HL-60/S4 treated with phorbol 12-myristate 13-acetate at 8.2 ng/mL for 4 days and 3 days (cell line): ENCODE measurements around the gene DNMT1.

Experiments used
- in situ Hi-C: fragments of 300-500 bp; cut with MboI; formaldehyde crosslinking; loops from 2 replicates; pipeline ENCODE4 v1.15.0; 2022; ENCODE audit warnings: low sequenced_read_pairs

Gene DNMT1

GRCh38 chr19:10194500-10195198 lies at the start of gene DNMT1:
Gene DNMT1 (minus strand): TSS chr19:10194953. CDS start chr19:10194899, 54 bp downstream.
- in situ Hi-C loops: no loop called here

- in situ Hi-C loops: loop anchor here (25.0 kb wide), 1 partner anchor 306 kb away; the partner anchor contains the start of gene OLFM2
Observed at GRCh38 chr19:10243606-10244005, 48.9 kb upstream of the DNMT1 start.

DNA sequence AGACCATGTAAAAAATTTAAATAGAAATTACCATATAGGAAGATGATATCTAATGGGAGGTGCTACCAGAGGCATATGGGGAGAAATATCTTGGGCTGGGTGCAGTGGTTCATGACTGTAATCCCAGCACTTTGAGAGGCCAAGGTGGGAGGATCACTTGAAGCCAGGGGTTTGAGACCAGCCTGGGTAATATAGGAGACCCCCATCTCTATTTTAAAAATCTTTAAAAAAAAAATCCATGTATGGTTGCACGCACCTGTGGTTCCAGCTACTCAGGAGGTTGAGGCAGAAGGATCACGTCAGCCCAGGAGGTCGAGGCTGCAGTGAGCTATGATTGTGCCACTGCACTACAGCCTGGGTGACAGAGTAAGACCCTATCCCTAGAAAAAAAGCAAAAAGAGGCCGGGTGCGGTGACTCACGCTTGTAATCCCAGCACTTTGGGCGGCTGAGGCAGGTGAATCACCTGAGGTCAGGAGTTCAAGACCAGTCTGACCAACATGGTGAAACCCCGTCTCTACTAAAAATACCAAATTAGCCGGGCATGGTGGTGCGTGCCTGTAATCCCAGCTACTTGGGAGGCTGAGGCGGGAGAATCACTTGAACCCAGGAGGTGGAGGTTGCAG lies 47.2 kb upstream of the DNMT1 start:
- in situ Hi-C loops: loop anchor here (25.0 kb wide), 1 partner anchor 305 kb away; the partner anchor contains the start of gene OLFM2

DNA sequence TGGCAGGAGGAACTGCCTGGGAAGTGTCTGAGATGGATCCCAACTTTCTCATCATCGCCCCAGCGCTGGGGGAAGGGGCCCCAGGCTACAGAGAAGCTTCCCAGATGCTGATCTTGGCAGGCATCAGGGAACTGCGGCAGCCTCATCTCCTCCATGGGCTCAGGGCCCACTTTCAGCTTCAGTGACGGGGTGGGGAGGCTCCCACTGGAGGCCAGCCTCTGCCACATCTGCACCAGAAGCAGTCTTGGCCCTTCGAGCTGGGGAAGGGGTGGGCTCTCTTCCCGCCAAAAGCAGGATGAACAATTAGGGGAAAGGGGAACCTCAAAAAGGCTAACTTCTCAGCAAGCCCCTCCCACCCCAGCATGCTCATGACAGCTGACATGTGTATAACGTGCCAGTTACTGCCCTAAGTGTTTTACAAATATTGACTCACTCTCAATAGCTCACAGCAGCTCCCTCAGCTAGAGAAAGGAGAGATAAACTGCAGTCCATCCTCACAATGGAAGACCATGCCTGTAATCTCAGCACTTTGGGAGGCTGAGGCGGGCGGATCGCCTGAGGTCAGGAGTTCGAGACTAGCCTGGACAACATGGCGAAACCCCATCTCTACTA lies 43.5 kb upstream of the DNMT1 start:
- in situ Hi-C loops: loop anchor here (25.0 kb wide), 1 partner anchor 301 kb away; the partner anchor contains the start of gene OLFM2

GRCh38 chr19:10237702-10238101 lies 42.9 kb upstream of the DNMT1 start:
- in situ Hi-C loops: loop anchor here (25.0 kb wide), 1 partner anchor 300 kb away; the partner anchor contains the start of gene OLFM2

- in situ Hi-C loops: loop anchor here (25.0 kb wide), 1 partner anchor 298 kb away; the partner anchor contains the start of gene OLFM2
Observed at GRCh38 chr19:10235409-10235808, 40.7 kb upstream of the DNMT1 start.

- in situ Hi-C loops: loop anchor here (25.0 kb wide), 1 partner anchor 298 kb away; the partner anchor contains the start of gene OLFM2
Observed at GRCh38 chr19:10235003-10235402, 40.2 kb upstream of the DNMT1 start.

GRCh38 chr19:10233946-10234345 lies 39.2 kb upstream of the DNMT1 start:
- in situ Hi-C loops: loop anchor here (25.0 kb wide), 1 partner anchor 297 kb away; the partner anchor contains the start of gene OLFM2

DNA sequence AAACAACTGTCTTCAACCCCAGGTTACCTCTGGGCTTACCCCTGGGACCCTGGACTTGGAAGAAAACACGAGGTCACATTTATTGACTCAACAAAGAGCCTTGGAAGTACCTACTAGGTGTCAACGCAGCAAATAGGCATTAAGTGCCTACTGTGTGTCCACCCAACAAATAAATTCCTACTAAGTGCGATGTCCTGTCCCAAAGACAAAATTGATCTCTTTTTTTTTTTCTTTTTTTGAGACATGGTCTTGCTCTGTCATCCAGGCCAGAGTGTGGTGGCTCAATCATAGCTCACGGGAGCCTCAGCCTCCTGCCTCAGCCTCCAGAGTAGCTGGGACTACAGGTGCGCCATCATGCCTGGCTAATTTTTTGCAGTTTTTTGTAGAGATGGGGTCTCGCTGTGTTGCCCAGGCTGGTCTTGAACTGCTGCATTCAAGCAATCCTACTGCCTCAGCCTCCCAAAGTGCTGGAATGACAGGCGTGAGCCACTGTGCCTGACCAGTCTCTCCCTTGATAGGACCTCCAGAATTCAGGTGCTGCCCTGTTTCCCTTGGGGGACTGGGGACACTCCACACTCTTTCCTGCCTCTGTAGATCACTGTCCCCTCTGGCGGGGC lies 37.0 kb upstream of the DNMT1 start:
- in situ Hi-C loops: loop anchor here (25.0 kb wide), 1 partner anchor 294 kb away; the partner anchor contains the start of gene OLFM2

DNA sequence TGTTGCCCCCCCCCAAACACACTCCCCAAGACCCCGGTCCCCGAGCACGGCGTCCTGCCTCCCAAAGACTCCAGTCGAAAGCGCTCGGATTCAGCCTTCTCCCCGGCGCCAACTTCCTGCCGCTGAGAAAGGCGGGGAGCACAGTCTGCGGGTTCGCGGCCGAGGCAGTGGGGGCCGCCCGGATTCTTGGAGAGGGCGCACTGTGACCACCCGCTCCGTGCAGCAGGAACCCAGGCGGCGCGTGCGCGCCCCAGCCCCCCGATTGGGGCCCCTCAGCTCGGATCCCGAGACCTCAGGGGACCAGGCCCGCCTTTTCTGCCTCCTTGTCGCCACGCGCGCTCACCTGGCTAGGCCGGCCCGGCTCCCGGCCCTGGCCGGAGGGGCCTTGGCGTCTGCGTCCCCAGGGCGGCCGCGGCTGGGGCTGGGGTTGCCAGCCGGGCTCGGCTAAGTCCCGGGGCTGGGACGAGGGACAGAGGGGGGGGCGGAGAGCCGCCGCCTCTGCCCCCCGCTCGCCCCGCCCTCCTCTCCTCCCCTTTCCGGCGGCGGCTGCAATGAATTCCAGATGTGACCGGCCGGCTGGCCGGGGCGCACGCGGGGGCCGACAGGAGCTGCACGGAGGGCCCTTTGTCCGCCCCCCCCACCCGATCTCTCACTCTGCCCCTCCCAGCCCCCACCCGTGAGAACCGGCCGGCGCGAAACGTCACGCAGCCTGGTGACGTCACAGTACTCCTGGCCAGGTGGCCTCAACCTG lies 36.3 kb upstream of the DNMT1 start, which contains the start of gene S1PR2:
TSS of gene S1PR2 (minus strand) at position 471 of the 751 bp plus-strand sequence. CDS start 6,426 bp downstream, outside the sequence.
- in situ Hi-C loops: loop anchor here (25.0 kb wide), 1 partner anchor 294 kb away; the partner anchor contains the start of gene OLFM2

DNA sequence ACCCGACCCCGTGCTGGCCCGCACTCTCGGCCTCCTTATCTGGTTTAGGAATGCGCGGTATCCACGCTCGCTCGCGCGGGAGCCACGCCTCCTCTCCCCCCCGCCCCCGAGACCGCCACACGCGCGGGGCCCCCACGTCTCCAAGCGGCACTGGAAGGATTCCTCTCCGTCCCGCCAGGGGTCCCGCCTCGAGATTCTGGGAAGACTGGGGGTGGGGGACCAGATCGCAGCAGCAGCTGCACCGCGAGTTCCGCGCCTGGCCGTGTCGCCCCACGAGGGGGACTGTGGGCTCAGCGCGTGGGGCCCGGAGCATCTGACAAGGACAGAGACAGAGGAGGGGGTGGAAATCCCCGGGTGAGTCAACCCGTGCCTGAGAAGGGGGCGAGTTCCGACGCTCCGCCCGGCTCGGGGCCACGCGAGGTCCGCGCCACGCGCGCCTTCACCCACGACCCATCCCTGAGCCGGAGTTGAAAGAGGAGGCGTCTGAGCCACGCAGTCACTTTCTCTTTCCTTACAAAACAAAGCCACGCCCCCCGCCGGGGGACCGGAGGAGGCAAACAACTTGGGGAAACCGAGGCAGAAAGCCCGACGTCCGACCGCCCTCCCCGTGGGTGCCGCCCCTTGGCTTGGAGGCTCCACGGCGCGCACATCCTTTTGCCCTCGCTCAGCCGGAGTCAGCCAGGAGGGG lies 35.6 kb upstream of the DNMT1 start:
- in situ Hi-C loops: loop anchor here (25.0 kb wide), 1 partner anchor 293 kb away; the partner anchor contains the start of gene OLFM2

DNA sequence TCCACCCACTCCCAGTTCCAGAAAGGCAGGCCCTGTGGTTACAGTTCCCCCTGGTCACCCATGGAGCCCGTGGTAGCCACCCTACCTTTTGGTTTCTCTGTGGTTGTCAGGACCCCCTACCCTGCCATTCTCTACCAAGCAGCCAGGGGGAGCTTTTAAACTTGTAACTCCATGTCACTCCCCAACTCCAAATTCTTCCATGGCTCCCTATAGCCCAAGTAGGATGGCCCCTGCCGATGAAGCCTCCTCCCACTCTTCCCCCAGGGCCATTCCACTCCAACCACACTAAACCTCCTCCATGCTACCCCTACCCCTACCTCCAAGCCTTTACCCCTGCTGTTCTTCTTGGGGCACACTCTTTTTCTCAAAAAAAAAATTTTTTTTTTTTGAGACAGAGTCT lies 34.2 kb upstream of the DNMT1 start:
- in situ Hi-C loops: loop anchor here (25.0 kb wide), 1 partner anchor 292 kb away; the partner anchor contains the start of gene OLFM2

DNA sequence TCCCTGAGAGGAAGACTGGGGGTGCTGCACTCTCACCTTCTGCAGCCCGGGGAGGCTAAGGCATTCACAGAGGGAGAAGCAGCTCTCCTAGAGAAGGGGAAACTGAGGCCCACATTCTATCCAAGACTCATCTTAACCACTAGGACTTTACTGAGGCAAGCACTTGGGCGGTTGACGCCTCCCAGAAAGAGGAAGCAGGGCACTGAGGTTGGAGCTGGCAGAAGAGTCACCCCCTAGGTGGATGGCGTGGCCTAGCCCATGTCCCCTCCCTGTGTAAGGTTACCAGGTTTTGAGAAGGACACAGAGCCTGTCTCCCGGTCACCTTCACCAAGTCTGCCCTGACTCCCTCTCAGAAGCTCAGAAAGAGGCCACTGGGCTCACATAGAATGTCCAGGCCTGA lies 33.6 kb upstream of the DNMT1 start:
- in situ Hi-C loops: loop anchor here (25.0 kb wide), 1 partner anchor 291 kb away; the partner anchor contains the start of gene OLFM2

- in situ Hi-C loops: loop anchor here (25.0 kb wide), 1 partner anchor 290 kb away; the partner anchor contains the start of gene OLFM2
Observed at GRCh38 chr19:10227026-10227971, 32.5 kb upstream of the DNMT1 start.

GRCh38 chr19:10226376-10227025 lies 31.7 kb upstream of the DNMT1 start:
- in situ Hi-C loops: loop anchor here (25.0 kb wide), 1 partner anchor 289 kb away; the partner anchor contains the start of gene OLFM2

- in situ Hi-C loops: loop anchor here (25.0 kb wide), 1 partner anchor 289 kb away; the partner anchor contains the start of gene OLFM2
Observed at GRCh38 chr19:10226021-10226375, 31.2 kb upstream of the DNMT1 start.

- in situ Hi-C loops: no loop called here
Observed at GRCh38 chr19:10224337-10224736, 29.6 kb upstream of the DNMT1 start.
